Measurements from ENCODE around the gene ARL5B. TPM values are rescaled to one million over a fixed set of nuclear protein-coding genes. Genes with fewer than 3 reads are reported as not detected.

The ARL5B gene
- polyA plus RNA-seq, 1 donor: 21.0 TPM

DNA sequence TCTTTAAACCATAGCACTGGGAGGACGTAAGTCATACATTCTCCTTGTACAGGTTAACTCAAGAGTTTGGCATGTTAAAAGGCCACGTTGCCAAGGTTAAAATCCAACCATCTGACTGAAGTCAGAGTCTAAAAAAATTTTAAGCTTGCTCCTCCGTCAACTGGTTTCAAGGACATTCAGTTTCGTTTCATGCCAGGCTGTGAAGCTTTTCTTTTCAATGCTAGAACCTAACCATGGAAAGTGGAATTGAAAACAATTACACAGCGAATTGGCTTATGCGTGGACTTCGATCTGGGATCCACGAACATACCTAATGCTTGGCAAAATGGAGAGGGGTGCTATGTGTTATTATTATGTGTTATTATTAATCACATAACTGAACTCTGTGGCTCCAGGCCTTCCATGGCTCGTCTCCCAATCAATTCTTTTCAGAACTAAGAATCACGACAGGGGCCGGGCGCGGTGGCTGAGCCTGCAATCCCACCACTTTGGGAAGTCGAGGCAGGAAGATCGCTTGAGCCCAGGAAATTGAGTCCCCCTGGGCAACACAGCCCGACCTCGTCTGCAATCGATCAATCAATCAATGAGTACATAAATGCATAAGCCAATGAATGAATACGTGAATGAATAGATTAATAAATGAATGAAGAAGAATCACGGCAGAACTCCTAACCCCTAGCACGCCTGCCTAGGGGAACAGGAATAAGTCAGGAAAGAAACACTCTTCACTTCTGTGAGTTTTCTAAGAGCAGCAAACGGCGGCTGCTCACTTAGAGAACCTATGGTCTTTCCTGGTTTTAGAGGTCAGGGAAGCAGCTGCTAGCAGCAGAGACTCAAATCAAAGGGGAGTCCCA lies 733 bp upstream of the ARL5B start:
- no peak for DNase-seq (ENCODE audit: low read depth)

DNA sequence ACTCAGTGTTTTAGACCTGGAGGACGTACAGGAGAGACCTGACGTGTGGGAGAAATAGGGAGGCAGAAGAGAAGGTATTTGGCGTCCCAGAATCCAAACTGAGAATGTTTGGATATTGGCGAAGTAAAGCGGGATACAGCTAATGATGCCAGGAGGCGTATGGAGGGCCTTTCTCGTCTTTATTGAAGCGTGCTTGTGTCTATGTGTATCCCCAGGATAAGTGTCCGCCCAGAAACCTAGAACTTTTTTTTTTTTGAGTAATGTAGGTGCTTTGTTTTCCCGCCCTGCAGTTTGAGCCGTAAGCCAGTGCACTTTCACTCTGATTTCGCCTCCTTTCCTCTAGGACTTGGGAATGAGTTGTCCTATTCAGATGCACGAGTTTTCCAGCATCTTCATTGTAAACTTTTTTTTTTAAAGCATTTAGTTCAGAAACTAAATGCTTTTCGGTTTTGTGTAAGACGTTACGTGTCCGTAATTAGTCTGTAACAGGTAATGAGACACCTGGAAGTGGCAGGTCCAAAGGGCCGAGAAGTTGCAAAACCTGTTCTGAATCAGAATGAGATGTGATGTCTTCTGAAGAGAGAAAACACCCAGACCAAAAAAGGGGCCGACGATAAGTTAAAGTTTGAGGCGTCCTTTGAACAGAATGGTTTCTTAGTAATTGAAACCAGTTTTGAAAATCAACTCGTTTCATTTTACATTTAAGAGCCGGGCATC lies 746 bp downstream of the ARL5B start:
- no peak for DNase-seq (ENCODE audit: low read depth)

DNA sequence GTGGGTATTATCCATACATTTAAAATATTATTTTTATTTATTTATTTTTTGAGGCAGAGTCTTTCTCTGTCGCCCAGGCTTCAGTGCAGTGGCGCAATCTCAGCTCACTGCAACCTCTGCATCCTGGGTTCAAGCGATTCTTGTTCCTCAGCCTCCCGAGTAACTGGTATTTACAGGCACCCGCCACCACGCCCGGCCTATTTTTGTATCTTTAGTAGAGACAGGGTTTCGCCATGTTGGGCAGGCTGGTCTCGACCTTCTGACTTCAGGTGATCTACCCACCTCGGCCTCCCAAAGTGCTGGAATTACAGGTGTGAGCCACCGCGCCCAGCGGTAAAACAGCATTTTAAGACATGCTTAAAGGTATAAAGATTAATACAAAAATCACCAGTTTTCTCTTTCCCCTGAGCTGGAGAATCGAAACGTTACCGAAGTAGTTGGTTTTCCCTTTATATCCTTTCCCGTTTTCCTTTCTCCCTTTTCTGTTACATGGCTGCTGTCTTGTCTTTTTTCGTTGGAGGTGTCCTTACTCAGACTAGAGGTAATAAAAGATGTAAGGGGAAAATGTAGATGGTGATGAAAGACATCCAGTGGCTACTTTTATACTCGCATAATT lies 1.7 kb downstream of the ARL5B start:
- DNase-seq (ENCODE audit: low read depth): no peak

DNA sequence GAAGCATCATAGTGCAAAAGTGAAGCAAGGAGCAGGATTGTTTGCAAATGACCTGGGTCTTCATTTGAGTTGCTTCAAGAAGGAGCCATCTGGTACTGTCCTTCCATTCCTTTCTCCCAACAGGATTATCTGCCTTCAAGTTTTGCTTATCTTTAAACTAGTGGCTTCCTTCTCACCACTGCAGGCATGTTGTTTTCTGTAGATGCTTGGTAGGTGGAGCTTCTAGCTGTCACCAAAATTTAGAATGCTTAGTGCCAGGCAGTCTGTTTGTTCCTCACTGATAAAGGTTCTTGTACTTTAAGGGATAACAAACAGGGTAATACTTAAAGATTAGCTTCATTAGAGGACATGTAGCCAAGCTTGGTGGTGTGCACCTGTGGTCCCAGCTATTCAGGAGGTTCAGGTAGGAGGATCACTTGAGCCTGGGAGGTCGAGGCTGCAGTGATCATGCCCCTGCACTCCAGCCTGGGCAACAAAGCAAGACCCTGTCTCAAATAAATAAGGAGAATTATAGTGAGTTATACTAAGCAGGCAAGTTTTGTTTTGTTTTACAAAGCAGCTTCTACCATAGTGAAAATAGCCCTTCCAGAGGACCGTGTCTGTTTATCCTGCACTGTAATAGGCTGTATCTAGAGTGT lies 5.7 kb downstream of the ARL5B start:
- DNase-seq (ENCODE audit: low read depth): no peak

DNA sequence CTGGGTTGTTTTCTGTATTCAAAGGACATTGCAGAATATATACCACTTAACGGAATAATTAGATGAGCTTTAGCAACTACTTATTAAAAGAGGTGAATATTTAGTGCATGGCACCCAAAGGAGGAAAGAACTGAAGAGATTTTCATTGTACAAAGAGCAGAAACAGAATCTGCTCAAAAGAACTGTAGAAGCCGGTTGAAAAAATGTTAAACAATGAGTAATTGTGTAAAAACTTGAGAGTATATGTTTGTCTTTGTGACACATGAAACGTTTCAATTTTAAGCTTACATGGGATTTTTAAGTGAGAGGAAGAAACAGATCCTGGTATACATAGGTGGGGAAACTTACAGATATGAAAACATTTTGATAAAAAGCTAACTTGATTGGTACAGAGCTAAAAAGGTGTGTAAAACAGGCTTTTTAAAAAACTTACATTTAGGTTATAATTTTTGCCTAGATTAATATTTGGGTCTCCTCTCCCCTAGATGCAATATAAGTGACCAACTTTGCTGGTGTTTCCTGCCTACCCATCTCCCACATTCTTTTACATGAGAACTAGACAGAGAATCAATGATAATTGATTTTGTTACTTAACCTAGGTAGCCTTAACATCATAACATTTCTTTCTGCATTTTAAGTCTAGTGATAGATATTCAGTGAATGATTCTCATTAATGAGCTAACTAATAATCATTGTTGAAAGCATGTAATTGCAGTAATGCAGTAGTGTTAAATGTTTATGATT lies 6.8 kb downstream of the ARL5B start:
- DNase-seq (ENCODE audit: low read depth): no peak

DNA sequence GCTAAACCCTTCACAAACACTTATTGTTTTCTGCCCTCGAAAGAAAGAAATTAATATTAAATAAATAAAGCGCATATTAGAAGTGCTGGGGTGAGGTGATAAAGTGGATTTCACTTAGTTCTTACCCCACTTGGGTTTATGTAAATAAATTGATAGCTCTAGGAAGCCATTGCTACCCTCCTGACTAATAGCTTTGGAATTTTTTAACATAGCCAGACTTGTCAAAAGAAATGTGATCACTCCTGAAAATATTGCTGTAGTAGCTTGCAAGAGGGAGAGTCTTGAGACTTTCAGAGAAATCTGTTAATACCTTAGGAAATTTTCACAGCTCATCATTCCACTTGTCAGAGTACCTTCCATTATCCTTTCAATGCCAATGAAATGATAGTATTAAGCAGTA lies 7.6 kb downstream of the ARL5B start:
- no peak for DNase-seq (ENCODE audit: low read depth)

DNA sequence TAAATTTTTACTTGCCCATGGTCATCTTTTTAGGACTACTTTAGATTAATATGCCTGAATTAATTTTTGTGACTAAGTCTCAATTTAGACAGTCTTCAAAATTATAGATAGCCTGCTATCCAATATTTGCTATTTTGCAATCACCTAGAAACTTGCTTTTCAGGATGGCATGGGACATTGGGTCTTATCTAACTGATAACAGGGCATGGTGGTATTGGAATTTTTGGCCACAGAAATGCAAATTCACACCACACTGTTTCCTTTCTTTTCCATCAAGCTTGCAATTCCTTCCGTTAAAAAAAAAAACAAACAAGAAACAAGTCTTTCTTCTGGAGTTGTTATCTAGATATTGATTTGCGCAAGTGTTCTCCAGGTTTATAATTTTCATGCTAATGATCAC lies 8.8 kb downstream of the ARL5B start:
- DNase-seq (ENCODE audit: low read depth): no peak

DNA sequence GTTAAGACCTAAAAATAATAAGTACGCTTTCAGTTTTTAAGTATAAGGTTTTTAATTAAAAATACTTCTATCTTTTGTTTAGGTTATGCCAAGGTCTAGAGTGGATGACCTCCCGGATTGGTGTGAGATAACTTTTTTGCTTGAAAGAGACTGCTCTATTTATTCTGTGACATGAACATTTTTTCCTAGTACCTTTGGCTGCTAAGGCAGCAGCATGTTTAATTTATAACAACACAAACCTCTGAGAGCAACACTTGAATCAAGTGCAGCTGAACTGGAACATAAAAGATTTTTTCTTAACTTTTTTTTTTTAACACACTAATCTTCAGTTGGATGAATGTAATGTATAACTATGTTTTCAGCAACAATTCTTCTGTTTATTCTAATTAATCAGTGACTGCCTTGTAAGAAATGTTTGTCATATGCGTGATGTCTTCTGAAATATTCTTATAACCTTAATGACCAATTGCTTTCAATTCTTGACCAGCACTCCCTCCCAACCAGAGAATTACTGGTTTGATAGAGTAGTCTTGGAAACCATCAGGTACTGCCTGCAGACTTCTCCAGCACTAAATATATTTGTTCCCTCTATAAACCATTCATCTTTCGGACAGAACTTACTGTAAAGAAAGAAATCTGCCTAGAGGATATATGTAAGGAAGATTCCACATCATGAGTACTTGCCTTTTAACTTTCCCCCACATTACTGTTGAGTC lies 16.0 kb downstream of the ARL5B start:
- no peak for DNase-seq (ENCODE audit: low read depth)

DNA sequence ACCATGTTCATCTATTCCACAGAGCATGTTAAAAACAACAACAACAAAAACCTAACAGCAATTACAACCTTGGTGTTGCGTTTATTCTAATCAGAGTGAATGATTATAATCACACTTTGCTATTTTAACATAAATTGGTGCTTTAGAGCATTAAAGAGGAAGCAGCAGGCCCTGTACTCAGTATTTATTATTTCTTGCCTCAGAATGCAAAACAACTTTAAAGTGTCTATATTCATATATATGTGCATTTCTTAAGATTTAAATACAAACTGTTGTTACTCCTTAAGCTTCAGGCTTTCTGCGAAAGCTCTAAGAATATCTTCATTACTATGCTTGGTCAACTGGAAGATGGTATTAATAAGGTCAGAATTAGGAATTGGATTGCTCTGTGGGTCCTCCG lies 21.5 kb downstream of the ARL5B start:
- DNase-seq (ENCODE audit: low read depth): no peak

DNA sequence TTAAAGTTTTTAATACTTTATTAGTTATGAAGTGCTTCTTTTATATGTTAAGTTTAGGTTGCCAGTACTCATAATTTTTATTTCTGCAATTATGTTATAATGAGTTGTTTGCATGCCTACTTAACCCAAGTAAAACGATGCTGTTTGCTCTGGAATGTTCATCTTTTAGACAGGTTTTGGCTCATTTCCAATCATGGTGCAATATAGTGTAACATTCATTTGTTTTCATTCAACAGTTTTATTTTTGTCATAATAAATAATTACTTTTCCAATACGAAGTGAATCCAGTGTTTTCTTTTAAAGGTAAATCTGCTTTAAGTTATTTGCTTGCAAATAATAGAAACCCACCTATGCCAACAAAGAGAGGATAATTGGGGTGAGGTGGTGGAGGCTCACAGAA lies 22.1 kb downstream of the ARL5B start:
- no peak for DNase-seq (ENCODE audit: low read depth)

DNA sequence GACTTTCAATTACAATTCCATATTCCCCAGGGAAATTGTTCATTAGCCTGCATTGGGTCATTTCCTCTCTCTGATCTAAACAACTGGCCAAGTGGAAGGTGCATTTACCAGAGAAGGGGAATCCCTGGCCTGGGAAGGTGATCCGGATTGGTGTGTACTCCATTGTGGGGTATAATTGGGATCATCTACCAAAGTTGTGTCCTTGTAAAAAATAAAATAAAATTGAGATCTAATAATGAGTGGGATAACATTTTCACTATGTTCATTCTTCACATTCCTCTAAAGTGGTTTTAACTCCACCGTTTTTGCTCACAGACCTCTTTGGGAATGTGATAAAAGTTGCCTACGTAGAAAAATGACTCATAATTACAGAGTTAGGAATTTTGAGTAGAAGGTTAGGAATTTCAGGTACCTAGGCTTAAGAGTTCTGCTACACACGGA lies 22.8 kb downstream of the ARL5B start:
- DNase-seq (ENCODE audit: low read depth): no peak

DNA sequence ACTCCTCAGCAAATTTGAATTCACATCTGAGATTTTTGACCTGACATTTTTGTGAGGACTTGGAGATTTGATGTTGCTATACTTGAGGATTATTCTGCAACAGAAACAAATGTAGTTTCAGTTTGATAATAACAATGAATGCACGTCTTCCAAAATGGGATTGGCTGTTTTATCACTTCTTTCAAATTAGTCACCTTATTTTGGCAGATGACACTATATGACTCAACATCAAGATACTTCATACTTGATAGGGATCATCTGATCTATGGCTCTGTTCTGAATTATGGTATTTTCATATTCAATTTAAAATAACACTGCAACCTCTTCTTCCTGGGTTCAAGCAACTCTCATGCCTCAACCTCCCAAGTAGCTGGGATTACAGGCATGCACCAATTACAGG lies 24.2 kb downstream of the ARL5B start:
- DNase-seq (ENCODE audit: low read depth): no peak

DNA sequence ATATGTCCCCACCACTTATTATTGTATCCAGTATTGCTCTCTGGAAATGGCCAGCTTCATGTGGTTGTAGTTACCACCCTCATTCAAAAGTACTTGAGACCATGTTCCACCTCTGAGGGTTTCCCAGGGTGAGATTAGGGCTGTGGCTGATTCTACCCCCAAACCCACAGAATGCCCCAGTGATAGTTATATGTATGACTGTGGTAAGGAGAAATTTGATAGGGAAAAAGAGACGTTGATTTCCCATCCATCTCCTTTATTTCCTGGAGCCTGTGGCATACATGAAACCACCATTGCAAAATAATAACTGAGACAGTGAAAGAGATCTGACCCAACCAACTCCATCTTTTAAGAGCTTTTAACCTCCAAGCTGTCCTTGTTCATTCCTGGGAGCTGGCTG lies 25.2 kb downstream of the ARL5B start:
- no peak for DNase-seq (ENCODE audit: low read depth)

DNA sequence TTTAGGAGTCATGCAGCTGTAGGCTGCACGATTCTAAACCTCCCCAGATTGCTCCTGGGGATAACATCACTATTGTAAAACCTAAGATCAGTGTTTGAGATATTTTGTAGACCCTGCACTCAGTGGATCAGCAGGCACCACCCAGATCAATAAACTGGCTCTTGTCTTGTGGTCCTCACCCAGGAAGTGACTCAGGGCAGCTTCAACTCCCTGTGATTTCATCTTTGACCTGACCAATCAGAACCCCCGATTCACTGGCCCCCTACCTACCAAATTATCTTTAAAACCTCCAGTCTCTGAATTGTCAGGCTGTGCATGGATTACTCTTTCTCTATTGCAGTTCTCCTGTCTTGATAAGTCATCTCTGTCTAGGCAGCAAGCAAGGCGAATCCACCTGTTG lies 25.7 kb downstream of the ARL5B start:
- DNase-seq (ENCODE audit: low read depth): no peak

DNA sequence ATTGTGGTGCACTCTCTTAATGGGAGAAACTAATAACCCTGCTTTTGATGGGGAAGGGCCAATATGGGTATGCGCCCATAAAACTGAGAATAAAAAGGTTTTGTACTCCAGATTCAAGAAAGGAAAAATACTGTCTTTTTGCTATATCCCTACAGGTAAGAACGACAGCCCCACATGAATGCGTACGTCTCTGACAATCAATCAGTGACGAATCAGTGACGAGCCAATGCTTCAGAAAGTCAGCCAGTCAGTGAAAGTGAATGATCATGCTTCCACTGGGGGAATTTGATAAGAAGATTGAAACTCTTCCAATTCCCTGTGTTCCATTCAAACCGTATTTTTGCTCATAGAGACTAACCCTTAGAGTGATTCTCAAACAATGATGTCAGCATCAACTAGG lies 26.3 kb downstream of the ARL5B start:
- DNase-seq (ENCODE audit: low read depth): no peak

DNA sequence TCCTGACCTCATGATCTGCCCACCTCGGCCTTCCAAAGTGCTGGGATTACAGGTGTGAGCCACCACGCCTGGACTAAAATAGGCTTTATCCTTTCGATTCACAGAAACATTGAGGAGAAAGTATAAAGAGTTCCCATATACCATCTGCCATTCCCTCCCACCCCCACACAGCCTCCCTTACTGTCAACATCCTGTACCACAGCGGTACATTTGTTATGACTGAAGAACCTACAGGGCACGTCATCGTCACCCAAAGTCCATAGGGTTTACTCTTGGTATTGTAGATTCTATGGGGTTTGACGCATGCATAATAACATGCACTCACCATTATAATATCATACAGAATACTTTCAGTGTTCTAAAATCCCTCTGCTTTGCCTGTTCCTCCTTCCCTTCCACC lies 28.0 kb downstream of the ARL5B start:
- DNase-seq (ENCODE audit: low read depth): no peak

DNA sequence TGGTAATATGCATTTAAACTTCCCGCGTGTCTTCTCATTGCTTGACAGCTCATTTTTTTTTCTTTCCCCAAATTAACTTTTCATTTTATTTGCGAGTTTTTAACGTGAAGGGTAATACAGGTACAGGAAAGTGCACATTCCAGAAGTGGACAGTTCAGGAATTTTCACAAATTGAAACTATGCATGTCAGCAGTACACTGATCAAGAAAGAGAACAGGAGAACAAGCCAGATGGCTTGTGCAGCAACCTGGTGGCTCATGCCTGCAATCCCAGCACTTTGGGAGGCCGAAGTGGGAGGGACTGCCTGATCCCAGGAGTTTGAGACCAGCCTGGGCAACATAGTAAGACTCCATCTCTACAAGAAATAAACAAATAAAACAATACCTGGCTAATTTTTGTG lies 28.5 kb downstream of the ARL5B start:
- no peak for DNase-seq (ENCODE audit: low read depth)

DNA sequence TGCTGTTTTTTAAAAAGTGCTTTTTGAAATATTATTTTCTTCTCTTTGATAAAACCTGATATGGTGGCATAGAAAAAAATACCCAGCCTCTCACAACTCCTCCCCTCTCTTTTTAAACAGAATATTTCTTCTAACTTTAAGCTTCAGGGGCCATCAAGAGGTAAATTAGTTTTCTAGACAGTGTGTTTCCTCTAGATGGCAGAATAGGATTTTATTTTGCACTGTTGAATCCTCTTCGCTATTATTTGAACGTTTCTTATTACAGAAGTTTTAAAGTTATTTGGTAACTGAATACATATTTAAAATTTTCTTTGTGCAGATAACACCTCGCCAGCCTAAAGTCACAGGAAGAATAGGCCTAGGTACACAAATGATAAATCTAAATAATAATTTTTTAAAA lies 30.3 kb downstream of the ARL5B start:
- no peak for DNase-seq (ENCODE audit: low read depth)

DNA sequence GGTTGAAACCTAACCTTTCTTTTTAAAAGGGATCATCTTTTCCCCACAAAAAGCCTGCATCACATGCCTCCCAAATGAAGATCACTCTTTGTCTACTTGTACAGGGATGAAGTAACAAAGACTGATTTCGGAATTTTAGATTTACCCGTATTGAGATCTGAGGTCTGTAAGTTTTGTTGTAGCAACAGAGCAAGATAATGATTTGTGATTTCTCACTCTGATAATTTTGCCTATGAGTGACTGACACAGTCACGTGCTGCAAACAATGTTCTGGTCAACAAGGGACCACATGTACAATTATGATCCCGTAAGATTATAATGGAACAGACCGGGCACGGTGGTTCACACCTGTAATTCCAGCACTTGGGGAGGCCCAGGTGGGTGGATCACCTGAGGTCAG lies 31.3 kb downstream of the ARL5B start:
- DNase-seq (ENCODE audit: low read depth): no peak

DNA sequence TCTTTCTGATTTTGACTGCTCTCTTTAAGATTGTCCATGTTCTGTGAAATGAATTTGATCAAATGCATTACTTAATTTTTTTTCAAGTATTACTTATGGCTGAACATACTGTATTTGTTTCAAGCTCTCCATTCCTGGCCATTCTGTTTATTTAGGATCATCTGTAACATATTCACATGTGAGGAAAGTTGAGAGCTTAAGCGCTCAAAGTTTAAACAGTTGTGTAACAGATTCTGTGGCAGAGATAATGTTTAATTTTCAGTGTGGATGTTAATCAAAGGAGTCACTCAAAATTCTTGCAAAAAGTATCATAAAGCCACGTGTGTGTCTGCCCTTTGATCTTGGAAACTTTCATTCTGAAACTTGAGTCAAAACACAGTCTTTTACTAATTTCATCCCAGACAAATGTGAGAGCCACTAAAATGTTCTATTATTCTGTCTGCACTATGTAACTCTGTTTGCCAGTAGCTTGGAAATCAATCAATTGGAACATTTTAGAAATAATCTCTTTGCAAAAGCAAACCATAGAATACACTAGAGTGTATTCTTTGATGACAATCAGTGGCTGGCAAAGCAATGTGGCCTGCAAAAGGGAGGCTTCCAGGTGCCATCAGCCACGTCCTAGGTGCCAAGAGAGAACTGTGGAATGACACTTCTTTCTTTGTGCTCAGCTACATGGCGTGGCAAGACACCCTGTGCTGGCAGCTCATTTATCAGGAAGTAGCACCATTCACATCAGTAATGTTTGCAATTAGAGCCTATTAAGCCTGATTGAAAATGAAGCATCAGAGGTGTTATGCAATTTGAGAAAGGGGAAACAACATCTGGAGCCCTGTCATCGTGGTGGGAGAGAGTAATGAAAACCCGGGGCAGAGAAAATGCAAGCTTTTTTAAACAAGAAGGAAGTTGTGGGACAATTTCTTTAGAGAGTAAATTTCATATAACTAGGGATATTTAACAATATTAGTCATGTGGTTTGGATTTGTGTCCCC lies 40.9 kb downstream of the ARL5B start:
- DNase-seq (ENCODE audit: low read depth): no peak
